Small intestine (tissue), 7 donors: ENCODE measurements around the gene RAB11B. TPM values are rescaled to one million over a fixed set of nuclear protein-coding genes. Genes with fewer than 3 reads are reported as not detected.
"Not testable (repeated sequence)": the region's sequence is repeated elsewhere in the genome, so short reads cannot be mapped to it uniquely, and the experiment has no call there.

Experiments used
- DNase-seq, 2 donors: peaks; one replicate each; pipeline versions ENCODE4 v3.0.0 to v3.0.0-alpha.2; 2013
- FAIRE-seq: peaks from 2 replicates; lab custom pipeline; 2012; peaks lifted over from hg19 to GRCh38; lab: Jason Lieb, UNC
- H3K27ac ChIP-seq, 3 donors: one replicate each; pipeline ENCODE4 v1.5.1; 2013; ENCODE audit warnings: low read length in 2 of 3, mild to moderate bottlenecking in 2 of 3, control low read depth in 1 of 3, inconsistent platforms in 1 of 3, low read depth in 1 of 3, moderate library complexity in 1 of 3
- H3K27me3 ChIP-seq, 3 donors: one replicate each; pipeline ENCODE4 v1.6.1; 2013; ENCODE audit warnings: low read length in 3 of 3, inconsistent platforms in 1 of 3; ENCODE audit not compliant: control insufficient read depth in 3 of 3, insufficient read depth in 3 of 3
- H3K36me3 ChIP-seq, 3 donors: one replicate each; pipeline ENCODE4 v1.6.1; 2013; ENCODE audit warnings: low read length in 3 of 3, inconsistent platforms in 1 of 3, low read depth in 1 of 3, mild to moderate bottlenecking in 1 of 3, moderate library complexity in 1 of 3; ENCODE audit not compliant: control insufficient read depth in 3 of 3, insufficient read depth in 2 of 3
- H3K4me1 ChIP-seq, 3 donors: one replicate each; pipeline ENCODE4 v1.6.1; 2013; ENCODE audit warnings: low read length in 2 of 3, inconsistent platforms in 1 of 3, low read depth in 1 of 3, mild to moderate bottlenecking in 1 of 3, moderate library complexity in 1 of 3; ENCODE audit not compliant: control insufficient read depth in 3 of 3, insufficient read depth in 2 of 3
- H3K4me3 ChIP-seq, 3 donors: one replicate each; pipeline ENCODE4 v1.5.1; 2013; ENCODE audit warnings: low read length in 3 of 3, control low read depth in 1 of 3, inconsistent platforms in 1 of 3, low read depth in 1 of 3, mild to moderate bottlenecking in 1 of 3, moderate library complexity in 1 of 3
- H3K9me3 ChIP-seq, 2 donors: one replicate each; pipeline ENCODE4 v1.6.1; 2013; ENCODE audit warnings: low read depth in 1 of 2, low read length in 1 of 2; ENCODE audit not compliant: control insufficient read depth in 2 of 2, insufficient read depth in 1 of 2
- WGBS, 3 donors: extraction: QIAGEN DNeasy Blood & Tissue Kit; methylation state at CpG; one replicate each; pipeline ENCODE4 v1.1.7; 2013; 5-methylcytosine and 5-hydroxymethylcytosine counted together
- polyA plus RNA-seq, 4 donors: library from polyadenylated mRNA; stranded (reverse) in 3 of 4; unstranded in 1 of 4; fragments of 200-250 nt in 3 of 4; fragments of 120-200 nt in 1 of 4; gene quantifications; one replicate each; pipeline versions ENCODE4 v1.2.1 to v1.2.3, GENCODE V29; 2013
- donor health status: healthy with polysubstance abuse.
- donor health status: control.
- donor health status: control.
- donor health status: Bipolar disorder and iron deficiency.
- donor health status: healthy.

The RAB11B gene
- polyA plus RNA-seq, 4 donors, result 55.7 to 102 (median 72.2) TPM

- not testable (repeated sequence) for H3K9me3 ChIP-seq, H3K27me3 ChIP-seq, H3K27ac ChIP-seq, H3K4me1 ChIP-seq, DNase-seq, H3K36me3 ChIP-seq, FAIRE-seq, H3K4me3 ChIP-seq
- WGBS, 3 donors, result 86 to 89% (median 86%) methylated on average over 9 of the region's 9 CpGs
Observed at GRCh38 chr19:8386419-8386818, 3.7 kb upstream of the RAB11B start.

GRCh38 chr19:8386990-8387389, 3.2 kb upstream of the RAB11B start:
- Histone ChIP-seq H3K4me1 (peaks cover 2 to 9% (median 6%) of the 10 kb centered on the region in 3 donors), H3K27ac (no peak overlapping the region), H3K27me3 (no peaks in the 10 kb centered on the region), H3K36me3 (no peaks in the 10 kb centered on the region), H3K9me3 (peaks cover 0 to 4% of the 10 kb centered on the region in 2 donors), H3K4me3 (no peak overlapping the region)
- WGBS, 3 donors, result 75 to 95% (median 83%) methylated on average over 4 of the region's 4 CpGs
- no peak for DNase-seq
- no peak for FAIRE-seq

- Histone ChIP-seq H3K27ac (peak overlapping the region in 1 of 3 donors; percentile 24), H3K36me3 (peaks cover 0 to 3% (median 0%) of the 10 kb centered on the region in 3 donors), H3K27me3 (no peaks in the 10 kb centered on the region), H3K4me3 (no peak overlapping the region), H3K4me1 (peaks cover 2 to 9% (median 6%) of the 10 kb centered on the region in 3 donors), H3K9me3 (peaks cover 0 to 4% of the 10 kb centered on the region in 2 donors)
- DNase-seq (peak; percentile 17 to 19), FAIRE-seq (no peak)
- WGBS, 3 donors, result 81 to 89% (median 86%) methylated on average over 16 of the region's 16 CpGs
Observed at GRCh38 chr19:8387688-8388611, 2.2 kb upstream of the RAB11B start.

GRCh38 chr19:8388612-8388958, 1.6 kb upstream of the RAB11B start:
- peaks cover 0 to 9% (median 0%) of the 10 kb centered on the region in 3 donors for H3K36me3 ChIP-seq
- peaks cover 0 to 4% of the 10 kb centered on the region in 2 donors for H3K9me3 ChIP-seq
- DNase-seq (no peak), FAIRE-seq (no peak)
- H3K27me3 ChIP-seq, result no peaks in the 10 kb centered on the region
- H3K4me1 ChIP-seq, result peaks cover 2 to 9% (median 6%) of the 10 kb centered on the region in 3 donors
- WGBS, 3 donors, result 44 to 70% (median 48%) methylated on average over 2 of the region's 2 CpGs
- H3K27ac ChIP-seq, result no peak overlapping the region
- no peak overlapping the region for H3K4me3 ChIP-seq

GRCh38 chr19:8390617-8390981, 439 bp downstream of the RAB11B start:
- no peak for FAIRE-seq
- peaks cover 0 to 4% of the 10 kb centered on the region in 2 donors for H3K9me3 ChIP-seq
- peak; percentile 92 to 93 for DNase-seq
- no peaks in the 10 kb centered on the region for H3K27me3 ChIP-seq
- peaks cover 2 to 9% (median 6%) of the 10 kb centered on the region in 3 donors for H3K4me1 ChIP-seq
- H3K36me3 ChIP-seq, result peaks cover 0 to 27% (median 0%) of the 10 kb centered on the region in 3 donors
- WGBS, 3 donors, result 0 to 2% (median 1%) methylated on average over 20 to 28 of the region's 28 CpGs
- peak overlapping the region; percentile 92 to 100 (median 100) for H3K27ac ChIP-seq
- H3K4me3 ChIP-seq, result peak overlapping the region; percentile 59 to 100 (median 97)

- peaks cover 0 to 34% (median 0%) of the 10 kb centered on the region in 3 donors for H3K36me3 ChIP-seq
- DNase-seq, result no peak
- H3K4me3 ChIP-seq, result no peak overlapping the region
Observed at GRCh38 chr19:8391198-8392016, 1.2 kb downstream of the RAB11B start.

GRCh38 chr19:8392017-8392591, 1.9 kb downstream of the RAB11B start:
- H3K4me3 ChIP-seq, result no peak overlapping the region

More at GRCh38 chr19:8391198-8392016, 1.2 kb downstream of the RAB11B start:
- Histone ChIP-seq H3K4me1 (peaks cover 2 to 9% (median 6%) of the 10 kb centered on the region in 3 donors), H3K27me3 (no peaks in the 10 kb centered on the region), H3K9me3 (peaks cover 0 to 4% of the 10 kb centered on the region in 2 donors), H3K27ac (peak overlapping the region in 1 of 3 donors; percentile 64)
- WGBS, 3 donors, result 58 to 72% (median 64%) methylated on average over 23 of the region's 23 CpGs
- no peak for FAIRE-seq

More at GRCh38 chr19:8392017-8392591, 1.9 kb downstream of the RAB11B start:
- DNase-seq (peak in 1 of 2 donors; percentile 34), FAIRE-seq (no peak)
- Histone ChIP-seq H3K9me3 (no peaks in the 10 kb centered on the region), H3K36me3 (peaks cover 0 to 39% (median 0%) of the 10 kb centered on the region in 3 donors), H3K27ac (peak overlapping the region in 1 of 3 donors; percentile 64), H3K4me1 (peaks cover 2 to 10% (median 6%) of the 10 kb centered on the region in 3 donors), H3K27me3 (no peaks in the 10 kb centered on the region)
- 21 to 44% (median 34%) methylated on average over 11 of the region's 11 CpGs for WGBS, 3 donors
